ENCODE measurements around the gene RAB6A. TPM values are rescaled to one million over a fixed set of nuclear protein-coding genes. Genes with fewer than 3 reads are reported as not detected.
A peak's percentile ranks its signal among the peaks of the same experiment; 100 is the strongest.
"Not testable (repeated sequence)": the region's sequence is repeated elsewhere in the genome, so short reads cannot be mapped to it uniquely, and the experiment has no call there.

Gene RAB6A
- total RNA-seq, 6 donors from 2014 or later: 63.9 to 161 (median 136) TPM

DNA sequence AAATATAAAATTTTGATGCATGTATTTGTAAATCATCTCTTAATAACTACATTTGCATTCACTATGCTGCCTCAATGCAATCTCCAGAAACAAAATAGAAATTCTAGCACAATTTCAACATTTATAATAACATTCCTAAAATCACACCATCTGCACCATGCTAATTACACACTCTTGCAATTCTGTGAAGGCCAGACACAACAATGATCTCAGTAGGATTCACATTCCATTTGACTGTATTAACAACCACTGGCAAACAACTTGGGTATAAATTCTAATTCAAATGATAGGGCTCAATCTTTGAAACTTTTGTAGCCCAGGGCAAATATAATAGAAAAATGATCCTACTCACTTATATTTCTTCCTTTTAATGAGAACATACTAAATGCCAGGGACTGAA is 25.9 kb downstream of the RAB6A start:
- H3K27me3 ChIP-seq: no peaks in the 10 kb centered on the region
- ATAC-seq (ENCODE audit: low FRiP score in 2 of 2) (no peak), DNase-seq (no peak)
- no peaks in the 10 kb centered on the region for H3K36me3 ChIP-seq
- H3K4me3 ChIP-seq: no peak overlapping the region
- TF ChIP-seq, protein P1, sequence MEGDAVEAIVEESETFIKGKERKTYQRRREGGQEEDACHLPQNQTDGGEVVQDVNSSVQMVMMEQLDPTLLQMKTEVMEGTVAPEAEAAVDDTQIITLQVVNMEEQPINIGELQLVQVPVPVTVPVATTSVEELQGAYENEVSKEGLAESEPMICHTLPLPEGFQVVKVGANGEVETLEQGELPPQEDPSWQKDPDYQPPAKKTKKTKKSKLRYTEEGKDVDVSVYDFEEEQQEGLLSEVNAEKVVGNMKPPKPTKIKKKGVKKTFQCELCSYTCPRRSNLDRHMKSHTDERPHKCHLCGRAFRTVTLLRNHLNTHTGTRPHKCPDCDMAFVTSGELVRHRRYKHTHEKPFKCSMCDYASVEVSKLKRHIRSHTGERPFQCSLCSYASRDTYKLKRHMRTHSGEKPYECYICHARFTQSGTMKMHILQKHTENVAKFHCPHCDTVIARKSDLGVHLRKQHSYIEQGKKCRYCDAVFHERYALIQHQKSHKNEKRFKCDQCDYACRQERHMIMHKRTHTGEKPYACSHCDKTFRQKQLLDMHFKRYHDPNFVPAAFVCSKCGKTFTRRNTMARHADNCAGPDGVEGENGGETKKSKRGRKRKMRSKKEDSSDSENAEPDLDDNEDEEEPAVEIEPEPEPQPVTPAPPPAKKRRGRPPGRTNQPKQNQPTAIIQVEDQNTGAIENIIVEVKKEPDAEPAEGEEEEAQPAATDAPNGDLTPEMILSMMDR (IDR thresholded peaks at IDR 0.05): no peak
- no peak for TF ChIP-seq POLR2AphosphoS5 (IDR thresholded peaks at IDR 0.05)
- TF ChIP-seq POLR2A (IDR thresholded peaks at IDR 0.05): no peak
- no peak for TF ChIP-seq EP300 (IDR thresholded peaks at IDR 0.05)
- H3K9me3 ChIP-seq: no peaks in the 10 kb centered on the region
- H3K4me1 ChIP-seq: peaks cover 0 to 11% (median 2%) of the 10 kb centered on the region in 4 donors
- H3K27ac ChIP-seq: no peak overlapping the region

DNA sequence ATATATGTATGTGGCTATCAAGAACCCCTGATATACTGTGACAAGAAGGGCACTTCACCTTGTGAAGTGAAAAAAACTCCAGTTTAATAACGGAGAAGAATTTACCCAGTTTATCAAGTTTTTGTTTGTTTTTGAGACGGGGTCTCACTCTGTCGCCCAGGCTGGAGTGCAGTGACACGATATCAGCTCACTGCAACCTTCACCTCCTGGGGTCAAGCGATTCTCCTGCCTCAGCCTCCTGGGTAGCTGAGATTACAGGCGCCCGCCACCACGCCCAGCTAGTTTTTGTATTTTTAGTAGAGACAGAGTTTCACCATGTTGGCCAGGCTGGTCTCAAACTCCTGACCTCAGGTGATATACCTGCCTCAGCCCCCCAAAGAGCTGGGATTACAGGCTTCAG is 26.9 kb downstream of the RAB6A start:
- not testable (repeated sequence) for ATAC-seq (ENCODE audit: low FRiP score in 2 of 2); H3K36me3 ChIP-seq; H3K27ac ChIP-seq; H3K27me3 ChIP-seq; H3K4me3 ChIP-seq; H3K9me3 ChIP-seq; DNase-seq
- WGBS, 2 donors: 89 to 93% methylated on average over 5 to 8 of the region's 8 CpGs
- H3K4me1 ChIP-seq: peaks cover 0 to 11% (median 2%) of the 10 kb centered on the region in 4 donors

DNA sequence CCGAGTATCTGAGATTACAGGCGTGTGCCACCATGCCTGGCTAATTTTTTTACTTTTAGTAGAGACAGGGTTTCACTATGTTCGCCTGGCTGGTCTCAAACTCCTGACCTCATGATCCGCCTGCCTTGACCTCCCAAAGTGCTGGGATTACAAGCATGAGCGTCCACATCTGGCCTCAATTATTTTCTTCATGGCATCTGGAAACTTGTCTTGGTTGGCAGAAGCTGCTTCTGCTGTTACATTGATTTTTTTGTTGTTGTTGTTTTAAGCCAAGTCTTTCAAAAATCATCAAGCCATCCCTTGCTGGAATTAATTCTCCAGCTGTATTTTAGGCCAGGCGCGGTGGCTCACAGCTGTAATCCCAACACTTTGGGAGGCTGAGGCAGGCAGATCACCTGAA is 27.9 kb downstream of the RAB6A start:
- not testable (repeated sequence) for H3K27me3 ChIP-seq; H3K4me1 ChIP-seq; H3K36me3 ChIP-seq; ATAC-seq (ENCODE audit: low FRiP score in 2 of 2); H3K27ac ChIP-seq; DNase-seq; H3K9me3 ChIP-seq; H3K4me3 ChIP-seq
- 78 to 84% methylated on average over 7 of the region's 7 CpGs for WGBS, 2 donors

DNA sequence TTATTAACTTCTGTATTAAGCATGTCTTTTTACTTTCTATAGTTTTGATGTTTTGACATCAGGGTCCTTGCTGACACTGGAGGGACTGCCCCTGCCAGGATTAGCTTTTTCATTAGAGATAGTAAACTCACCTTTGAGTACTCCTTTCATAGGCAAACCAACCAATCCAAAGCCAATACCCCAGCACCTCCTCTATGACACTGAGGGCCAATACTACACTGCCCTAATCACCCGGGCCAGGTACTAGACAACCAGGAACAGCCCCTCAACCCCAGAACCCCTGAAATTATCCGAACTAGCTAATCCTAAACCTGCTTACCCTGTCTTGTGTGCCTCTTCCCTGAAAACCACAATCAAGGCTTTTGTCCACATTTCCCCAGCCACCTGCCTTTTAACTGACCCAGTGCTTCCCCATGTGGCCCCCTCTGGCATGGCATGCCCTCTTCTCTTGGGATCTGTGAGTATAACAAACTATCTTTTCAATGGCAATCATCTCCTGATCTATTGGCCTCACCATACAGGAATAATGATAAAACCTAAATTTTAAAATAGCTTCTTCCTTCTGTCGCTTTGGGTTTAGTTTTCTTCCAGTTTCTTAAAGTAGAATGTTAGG is 31.2 kb downstream of the RAB6A start:
- peaks cover 0 to 12% (median 2%) of the 10 kb centered on the region in 4 donors for H3K36me3 ChIP-seq
- H3K27ac ChIP-seq: no peak overlapping the region
- DNase-seq (no peak), ATAC-seq (ENCODE audit: low FRiP score in 2 of 2) (no peak)
- H3K4me3 ChIP-seq: no peak overlapping the region
- no peak for TF ChIP-seq EP300 (IDR thresholded peaks at IDR 0.05)
- TF ChIP-seq, protein P1 (IDR thresholded peaks at IDR 0.05): peak in 3 of 6 experiments; percentile 21 to 42 (median 28)
- WGBS, 2 donors: 84 to 89% methylated on average over 3 of the region's 3 CpGs
- no peaks in the 10 kb centered on the region for H3K9me3 ChIP-seq
- H3K27me3 ChIP-seq: no peaks in the 10 kb centered on the region
- H3K4me1 ChIP-seq: peaks cover 0 to 2% (median under 1%) of the 10 kb centered on the region in 4 donors

DNA sequence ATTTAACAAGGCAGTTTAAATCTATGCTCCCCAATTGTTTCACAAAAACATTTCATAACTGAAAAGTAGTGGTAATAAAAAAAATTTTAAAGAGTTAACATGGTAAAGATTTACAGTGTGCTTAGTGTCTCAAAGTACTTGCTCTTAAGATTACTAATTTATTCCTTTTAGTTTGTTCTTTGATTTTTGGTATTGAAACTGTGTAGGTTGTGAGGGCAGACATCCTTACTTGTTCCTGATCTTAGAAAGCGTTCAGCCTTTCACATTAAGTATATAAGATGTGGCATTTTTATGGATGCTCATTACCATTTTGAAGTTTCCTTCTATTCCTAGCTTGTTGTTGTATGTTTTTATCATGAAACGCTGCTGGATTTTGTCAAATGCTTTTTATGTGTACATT is 32.9 kb downstream of the RAB6A start:
- Histone ChIP-seq H3K27ac (no peak overlapping the region), H3K4me3 (no peak overlapping the region), H3K36me3 (peaks cover 0 to 12% (median 2%) of the 10 kb centered on the region in 4 donors), H3K27me3 (no peaks in the 10 kb centered on the region), H3K9me3 (no peaks in the 10 kb centered on the region), H3K4me1 (peaks cover 0 to 4% (median 0%) of the 10 kb centered on the region in 4 donors)
- TF ChIP-seq, protein P1 (IDR thresholded peaks at IDR 0.05): no peak
- TF ChIP-seq EP300 (IDR thresholded peaks at IDR 0.05) (no peak), POLR2AphosphoS5 (IDR thresholded peaks at IDR 0.05) (no peak), POLR2A (IDR thresholded peaks at IDR 0.05) (no peak)
- WGBS, 2 donors: 90 to 94% methylated on average over 2 of the region's 2 CpGs
- ATAC-seq (ENCODE audit: low FRiP score in 2 of 2) (no peak), DNase-seq (no peak)

DNA sequence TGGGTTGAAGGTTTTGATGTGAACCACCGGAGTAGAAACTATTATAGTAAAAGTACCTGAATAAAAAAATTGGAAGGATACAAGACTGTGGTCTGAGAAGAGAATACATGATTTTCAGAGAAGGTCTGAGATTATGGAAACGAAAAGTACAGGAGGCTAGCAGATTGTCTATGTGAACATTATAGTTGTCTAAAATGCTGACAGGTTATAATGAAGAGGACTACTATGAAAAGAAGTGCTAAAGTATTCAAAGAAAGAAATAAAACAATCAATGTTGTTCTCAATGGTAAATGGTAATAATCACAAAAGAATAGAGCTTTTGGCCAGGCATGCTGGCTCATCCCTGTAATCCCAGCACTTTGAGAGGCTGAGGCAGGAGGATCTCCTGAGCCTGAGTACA is 34.0 kb downstream of the RAB6A start:
- ATAC-seq (ENCODE audit: low FRiP score in 2 of 2): no peak
- no peak for DNase-seq
- WGBS, 2 donors: 89 to 95% methylated on average over 2 of the region's 2 CpGs

More for the DNA sequence above, 34.0 kb downstream of the RAB6A start:
- H3K4me1 ChIP-seq: peaks cover 0 to 4% (median 0%) of the 10 kb centered on the region in 4 donors
- no peaks in the 10 kb centered on the region for H3K9me3 ChIP-seq
- no peak overlapping the region for H3K27ac ChIP-seq
- H3K36me3 ChIP-seq: peaks cover 0 to 12% (median 2%) of the 10 kb centered on the region in 4 donors
- no peaks in the 10 kb centered on the region for H3K27me3 ChIP-seq
- TF ChIP-seq, protein P1 (IDR thresholded peaks at IDR 0.05): no peak
- no peak for TF ChIP-seq POLR2A (IDR thresholded peaks at IDR 0.05)
- H3K4me3 ChIP-seq: no peak overlapping the region
